HepG2 (cell line): ENCODE data around the gene BCAS3. TPM values are rescaled to one million over a fixed set of nuclear protein-coding genes. Genes with fewer than 3 reads are reported as not detected.

ENCODE experiments used
- HNRNPL ChIP-seq: fragments of 200-400 bp; formaldehyde crosslinking; IDR thresholded peaks from 2 replicates; pipeline ENCODE4 v1.6.1; 2017; ENCODE audit warnings: mild to moderate bottlenecking, low read depth, low read length
- ISL2 ChIP-seq: sonication (generic); formaldehyde crosslinking; IDR thresholded peaks from 2 replicates; pipeline ENCODE4 v1.5.0; 2020; ENCODE audit warnings: missing genetic modification reagents
- PCBP1 ChIP-seq: fragments of 200-400 bp; formaldehyde crosslinking; IDR thresholded peaks from 2 replicates; pipeline ENCODE4 v1.6.1; 2017; ENCODE audit warnings: mild to moderate bottlenecking, low read depth, low read length, borderline replicate concordance
- PHF21A ChIP-seq: sonication (generic); formaldehyde crosslinking; IDR thresholded peaks from 2 replicates; pipeline ENCODE4 v1.5.0; 2020; ENCODE audit warnings: mild to moderate bottlenecking, missing genetic modification reagents
- SSRP1 ChIP-seq: IDR thresholded peaks from 2 replicates; pipeline ENCODE4 v1.6.1; 2016; ENCODE audit warnings: control low read depth
- ZMYM2 ChIP-seq: sonication (generic); formaldehyde crosslinking; IDR thresholded peaks from 2 replicates; pipeline ENCODE4 v1.8.0; 2022; ENCODE audit warnings: mild to moderate bottlenecking, missing genetic modification reagents
- ZNF75D ChIP-seq: sonication (generic); formaldehyde crosslinking; IDR thresholded peaks from 2 replicates; pipeline ENCODE4 v1.8.1; 2023; ENCODE audit warnings: missing genetic modification reagents, mild to moderate bottlenecking, borderline replicate concordance
- polyA plus RNA-seq, 8 experiments: library from polyadenylated mRNA; depleted of rRNA in 3 of 8; stranded (reverse) in 7 of 8; unstranded in 1 of 8; fragments of >200 nt; fragmentation: Illumina TruSeq in 4 of 8; extraction: Trizol in 4 of 8; gene quantifications; 2 replicates each; pipeline versions ENCODE4 v1.2.1 to v1.2.3, GENCODE V29; 2011 to 2016; ENCODE audit warnings: low read depth in 4 of 8, missing spikeins in 1 of 8, mixed read lengths in 1 of 8; ENCODE audit not compliant: insufficient read depth in 1 of 8
- total RNA-seq, 5 experiments: library from RNA; depleted of rRNA; stranded (reverse); fragments of >200 nt; fragmentation: Illumina TruSeq; extraction: Trizol; gene quantifications; 2 replicates each; pipeline ENCODE4 v1.2.3, GENCODE V29; 2016; ENCODE audit warnings: low read depth in 1 of 5
- TF ChIP-seq, protein P1 (sequence below): sonication (generic); formaldehyde crosslinking; IDR thresholded peaks from 2 replicates; pipeline ENCODE4 v1.5.0; 2020; ENCODE audit warnings: mild to moderate bottlenecking, missing genetic modification reagents, moderate library complexity
- TF ChIP-seq, protein P2 (sequence below), 2 experiments: fragments of 450-650 bp in 1 of 2; sonication (generic) in 1 of 2; formaldehyde crosslinking in 1 of 2; IDR thresholded peaks; 2 replicates each; pipeline versions ENCODE4 v1.6.1 to v1.8.0; 2016 to 2022; ENCODE audit warnings: antibody characterized with exemption in 1 of 2, mild to moderate bottlenecking in 1 of 2, missing genetic modification reagents in 1 of 2
- TF ChIP-seq, protein P3 (sequence below): sonication (generic); formaldehyde crosslinking; IDR thresholded peaks from 2 replicates; pipeline ENCODE4 v1.8.0; 2022; ENCODE audit warnings: mild to moderate bottlenecking, missing genetic modification reagents
- TF ChIP-seq, protein P4 (sequence below): sonication (generic); formaldehyde crosslinking; IDR thresholded peaks from 2 replicates; pipeline ENCODE4 v1.5.1; 2020; ENCODE audit warnings: missing genetic modification reagents, mild to moderate bottlenecking, borderline replicate concordance
- TF ChIP-seq, protein P5 (sequence below): IDR thresholded peaks from 2 replicates; pipeline ENCODE4 v1.6.1; 2012; ENCODE audit warnings: inconsistent platforms

BCAS3 gene
- total and polyA plus RNA-seq, 2 of the 13 experiments (the other 11 are each of a cell fraction or from before 2014, with no cell fraction given), result 10.7 to 11.2 TPM

DNA sequence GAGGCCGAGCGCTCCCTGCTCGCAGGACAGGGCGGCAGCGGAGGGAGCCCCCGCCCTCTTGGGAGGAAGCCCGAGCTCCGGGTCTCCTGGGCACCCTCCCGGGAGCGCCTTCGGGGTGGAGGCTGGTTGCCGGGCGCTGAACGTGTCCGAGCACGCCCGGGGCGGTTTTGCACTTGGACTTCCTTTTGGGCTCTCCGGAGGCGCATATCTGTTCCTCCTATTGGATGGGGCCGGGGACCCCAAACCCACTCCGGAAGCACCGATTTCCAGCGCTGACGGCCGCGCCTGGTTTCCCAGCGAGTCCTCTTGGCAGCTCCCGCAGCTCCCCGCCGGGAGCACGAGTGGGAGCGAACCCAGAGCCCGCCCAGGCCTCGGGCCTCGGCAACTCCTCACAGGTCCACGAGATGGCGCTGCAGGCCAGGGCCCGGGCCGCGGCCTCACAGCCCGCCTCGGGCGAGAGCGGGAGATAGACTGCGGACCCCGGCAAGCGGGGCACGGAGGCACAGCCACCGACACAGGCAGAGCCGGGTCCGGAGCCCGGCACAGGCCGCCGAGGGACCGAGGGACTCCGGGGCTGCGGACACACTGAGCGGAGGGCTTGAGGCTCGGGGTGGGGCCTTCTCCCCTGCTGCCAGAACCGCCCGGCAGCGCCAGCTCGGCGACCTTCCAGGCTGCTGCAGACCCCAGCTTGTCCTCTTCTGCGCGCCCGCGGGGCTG is 734.6 kb downstream of the BCAS3 start (continued):
- TF ChIP-seq, protein P1, sequence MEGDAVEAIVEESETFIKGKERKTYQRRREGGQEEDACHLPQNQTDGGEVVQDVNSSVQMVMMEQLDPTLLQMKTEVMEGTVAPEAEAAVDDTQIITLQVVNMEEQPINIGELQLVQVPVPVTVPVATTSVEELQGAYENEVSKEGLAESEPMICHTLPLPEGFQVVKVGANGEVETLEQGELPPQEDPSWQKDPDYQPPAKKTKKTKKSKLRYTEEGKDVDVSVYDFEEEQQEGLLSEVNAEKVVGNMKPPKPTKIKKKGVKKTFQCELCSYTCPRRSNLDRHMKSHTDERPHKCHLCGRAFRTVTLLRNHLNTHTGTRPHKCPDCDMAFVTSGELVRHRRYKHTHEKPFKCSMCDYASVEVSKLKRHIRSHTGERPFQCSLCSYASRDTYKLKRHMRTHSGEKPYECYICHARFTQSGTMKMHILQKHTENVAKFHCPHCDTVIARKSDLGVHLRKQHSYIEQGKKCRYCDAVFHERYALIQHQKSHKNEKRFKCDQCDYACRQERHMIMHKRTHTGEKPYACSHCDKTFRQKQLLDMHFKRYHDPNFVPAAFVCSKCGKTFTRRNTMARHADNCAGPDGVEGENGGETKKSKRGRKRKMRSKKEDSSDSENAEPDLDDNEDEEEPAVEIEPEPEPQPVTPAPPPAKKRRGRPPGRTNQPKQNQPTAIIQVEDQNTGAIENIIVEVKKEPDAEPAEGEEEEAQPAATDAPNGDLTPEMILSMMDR, result peak; percentile 99
- TF ChIP-seq, protein P2, sequence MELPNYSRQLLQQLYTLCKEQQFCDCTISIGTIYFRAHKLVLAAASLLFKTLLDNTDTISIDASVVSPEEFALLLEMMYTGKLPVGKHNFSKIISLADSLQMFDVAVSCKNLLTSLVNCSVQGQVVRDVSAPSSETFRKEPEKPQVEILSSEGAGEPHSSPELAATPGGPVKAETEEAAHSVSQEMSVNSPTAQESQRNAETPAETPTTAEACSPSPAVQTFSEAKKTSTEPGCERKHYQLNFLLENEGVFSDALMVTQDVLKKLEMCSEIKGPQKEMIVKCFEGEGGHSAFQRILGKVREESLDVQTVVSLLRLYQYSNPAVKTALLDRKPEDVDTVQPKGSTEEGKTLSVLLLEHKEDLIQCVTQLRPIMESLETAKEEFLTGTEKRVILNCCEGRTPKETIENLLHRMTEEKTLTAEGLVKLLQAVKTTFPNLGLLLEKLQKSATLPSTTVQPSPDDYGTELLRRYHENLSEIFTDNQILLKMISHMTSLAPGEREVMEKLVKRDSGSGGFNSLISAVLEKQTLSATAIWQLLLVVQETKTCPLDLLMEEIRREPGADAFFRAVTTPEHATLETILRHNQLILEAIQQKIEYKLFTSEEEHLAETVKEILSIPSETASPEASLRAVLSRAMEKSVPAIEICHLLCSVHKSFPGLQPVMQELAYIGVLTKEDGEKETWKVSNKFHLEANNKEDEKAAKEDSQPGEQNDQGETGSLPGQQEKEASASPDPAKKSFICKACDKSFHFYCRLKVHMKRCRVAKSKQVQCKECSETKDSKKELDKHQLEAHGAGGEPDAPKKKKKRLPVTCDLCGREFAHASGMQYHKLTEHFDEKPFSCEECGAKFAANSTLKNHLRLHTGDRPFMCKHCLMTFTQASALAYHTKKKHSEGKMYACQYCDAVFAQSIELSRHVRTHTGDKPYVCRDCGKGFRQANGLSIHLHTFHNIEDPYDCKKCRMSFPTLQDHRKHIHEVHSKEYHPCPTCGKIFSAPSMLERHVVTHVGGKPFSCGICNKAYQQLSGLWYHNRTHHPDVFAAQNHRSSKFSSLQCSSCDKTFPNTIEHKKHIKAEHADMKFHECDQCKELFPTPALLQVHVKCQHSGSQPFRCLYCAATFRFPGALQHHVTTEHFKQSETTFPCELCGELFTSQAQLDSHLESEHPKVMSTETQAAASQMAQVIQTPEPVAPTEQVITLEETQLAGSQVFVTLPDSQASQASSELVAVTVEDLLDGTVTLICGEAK (IDR thresholded peaks at IDR 0.05), result no peak
- TF ChIP-seq, protein P2 (CRISPR knock-in tag; IDR thresholded peaks at IDR 0.05), result peak; percentile 93
- peak; percentile 77 for TF ChIP-seq PHF21A (CRISPR knock-in tag)
- no peak; the same call in 1 of the 2 replicates for TF ChIP-seq PCBP1
- TF ChIP-seq ZMYM2, result peak; percentile 60; the same call in 1 of the 2 replicates
- TF ChIP-seq, protein P3, sequence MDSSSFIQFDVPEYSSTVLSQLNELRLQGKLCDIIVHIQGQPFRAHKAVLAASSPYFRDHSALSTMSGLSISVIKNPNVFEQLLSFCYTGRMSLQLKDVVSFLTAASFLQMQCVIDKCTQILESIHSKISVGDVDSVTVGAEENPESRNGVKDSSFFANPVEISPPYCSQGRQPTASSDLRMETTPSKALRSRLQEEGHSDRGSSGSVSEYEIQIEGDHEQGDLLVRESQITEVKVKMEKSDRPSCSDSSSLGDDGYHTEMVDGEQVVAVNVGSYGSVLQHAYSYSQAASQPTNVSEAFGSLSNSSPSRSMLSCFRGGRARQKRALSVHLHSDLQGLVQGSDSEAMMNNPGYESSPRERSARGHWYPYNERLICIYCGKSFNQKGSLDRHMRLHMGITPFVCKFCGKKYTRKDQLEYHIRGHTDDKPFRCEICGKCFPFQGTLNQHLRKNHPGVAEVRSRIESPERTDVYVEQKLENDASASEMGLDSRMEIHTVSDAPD (CRISPR knock-in tag), result no peak; the same call in 1 of the 2 replicates
- TF ChIP-seq, protein P4, sequence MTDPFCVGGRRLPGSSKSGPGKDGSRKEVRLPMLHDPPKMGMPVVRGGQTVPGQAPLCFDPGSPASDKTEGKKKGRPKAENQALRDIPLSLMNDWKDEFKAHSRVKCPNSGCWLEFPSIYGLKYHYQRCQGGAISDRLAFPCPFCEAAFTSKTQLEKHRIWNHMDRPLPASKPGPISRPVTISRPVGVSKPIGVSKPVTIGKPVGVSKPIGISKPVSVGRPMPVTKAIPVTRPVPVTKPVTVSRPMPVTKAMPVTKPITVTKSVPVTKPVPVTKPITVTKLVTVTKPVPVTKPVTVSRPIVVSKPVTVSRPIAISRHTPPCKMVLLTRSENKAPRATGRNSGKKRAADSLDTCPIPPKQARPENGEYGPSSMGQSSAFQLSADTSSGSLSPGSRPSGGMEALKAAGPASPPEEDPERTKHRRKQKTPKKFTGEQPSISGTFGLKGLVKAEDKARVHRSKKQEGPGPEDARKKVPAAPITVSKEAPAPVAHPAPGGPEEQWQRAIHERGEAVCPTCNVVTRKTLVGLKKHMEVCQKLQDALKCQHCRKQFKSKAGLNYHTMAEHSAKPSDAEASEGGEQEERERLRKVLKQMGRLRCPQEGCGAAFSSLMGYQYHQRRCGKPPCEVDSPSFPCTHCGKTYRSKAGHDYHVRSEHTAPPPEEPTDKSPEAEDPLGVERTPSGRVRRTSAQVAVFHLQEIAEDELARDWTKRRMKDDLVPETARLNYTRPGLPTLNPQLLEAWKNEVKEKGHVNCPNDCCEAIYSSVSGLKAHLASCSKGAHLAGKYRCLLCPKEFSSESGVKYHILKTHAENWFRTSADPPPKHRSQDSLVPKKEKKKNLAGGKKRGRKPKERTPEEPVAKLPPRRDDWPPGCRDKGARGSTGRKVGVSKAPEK (CRISPR knock-in tag), result peak; percentile 92; the same call in 1 of the 2 replicates
- peak; percentile 74 for TF ChIP-seq ISL2 (CRISPR knock-in tag)
- TF ChIP-seq, protein P5, sequence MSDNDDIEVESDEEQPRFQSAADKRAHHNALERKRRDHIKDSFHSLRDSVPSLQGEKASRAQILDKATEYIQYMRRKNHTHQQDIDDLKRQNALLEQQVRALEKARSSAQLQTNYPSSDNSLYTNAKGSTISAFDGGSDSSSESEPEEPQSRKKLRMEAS, result peak; percentile 60
- TF ChIP-seq HNRNPL, result peak; percentile 29; the same call in 1 of the 2 replicates
- TF ChIP-seq SSRP1 (CRISPR knock-in tag), result no peak
- TF ChIP-seq ZNF75D, result no peak
